Daoy (cell line): ENCODE measurements around the gene DNAH6. TPM values are rescaled to one million over a fixed set of nuclear protein-coding genes. Genes with fewer than 3 reads are reported as not detected.
"Not testable (repeated sequence)": the region's sequence is repeated elsewhere in the genome, so short reads cannot be mapped to it uniquely, and the experiment has no call there.

ENCODE experiments used
- DNase-seq: peaks from one replicate; pipeline ENCODE4 v3.0.0-alpha.2; 2015; ENCODE audit warnings: low read depth
- total RNA-seq: library from RNA; depleted of rRNA; stranded (reverse); fragments of >200 nt; shearing (Covaris generic); gene quantifications from 2 replicates; pipeline ENCODE4 v1.2.3, GENCODE V29; 2014; rRNA removed

The DNAH6 gene
- total RNA-seq, 1 experiment from 2014 or later = 2.9 TPM

DNA sequence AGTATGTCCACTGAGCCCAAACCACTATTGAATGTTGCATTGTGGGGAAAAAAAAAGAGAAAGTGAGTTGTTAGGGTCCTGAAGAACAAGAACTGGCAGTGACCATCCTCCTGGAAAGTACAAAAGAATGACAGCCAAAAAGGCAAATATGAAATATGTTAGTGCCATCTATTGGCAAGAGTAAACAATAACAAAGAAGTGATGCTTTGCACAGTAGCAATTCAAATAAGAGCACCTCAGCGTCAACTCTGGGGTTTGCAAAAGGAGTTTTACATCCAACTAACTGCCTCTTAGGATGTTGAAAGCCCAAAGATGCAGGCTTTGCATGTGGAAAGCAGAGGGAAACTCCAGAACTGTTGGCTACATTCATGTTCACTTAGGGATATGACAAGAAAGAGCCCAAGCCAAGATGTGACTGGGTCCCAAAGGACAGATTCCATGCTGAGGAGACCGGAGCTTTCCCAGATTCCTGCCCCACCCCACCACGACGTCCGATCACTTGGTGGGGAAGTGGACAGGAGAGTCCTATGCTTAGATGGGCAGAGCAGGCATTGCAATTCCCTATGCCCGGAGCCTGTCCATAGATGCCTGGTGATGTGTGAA lies 349.0 kb downstream of the DNAH6 start:
- no peak for DNase-seq

DNA sequence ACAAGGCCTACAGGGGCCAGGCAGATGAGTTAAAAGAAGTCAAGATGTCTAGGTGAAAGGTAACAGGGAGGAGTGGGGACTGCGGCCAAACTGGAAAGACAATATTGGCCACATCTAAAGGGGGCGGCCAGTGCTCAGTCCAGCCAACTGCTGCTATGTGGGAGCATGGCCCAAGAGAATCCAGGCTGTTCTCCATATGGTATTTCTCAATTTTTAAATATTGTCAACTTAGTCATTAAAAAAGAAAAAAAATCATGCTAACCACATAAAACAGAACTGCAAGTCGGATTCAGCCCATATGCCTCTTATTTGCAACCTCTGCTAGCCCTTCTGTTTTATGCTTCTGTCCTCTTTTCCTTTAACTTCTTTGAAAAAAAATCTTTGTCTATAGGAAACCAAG lies 349.8 kb downstream of the DNAH6 start:
- DNase-seq = no peak

DNA sequence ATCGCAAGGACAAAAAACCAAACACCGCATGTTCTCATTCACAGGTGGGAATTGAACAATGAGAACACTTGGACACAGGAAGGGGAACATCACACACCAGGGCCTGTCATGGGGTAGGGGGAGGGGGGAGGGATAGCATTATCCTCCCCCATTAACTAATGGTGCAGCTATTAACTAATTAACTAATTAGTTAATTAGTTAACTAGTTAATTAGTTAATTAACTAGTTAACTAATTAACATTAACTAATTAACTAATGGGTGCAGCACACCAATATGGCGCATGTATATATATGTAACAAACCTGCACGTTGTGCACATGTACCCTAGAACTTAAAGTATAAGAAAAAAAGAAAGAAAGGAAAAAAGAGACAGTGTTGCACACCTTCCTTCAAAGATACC lies 352.0 kb downstream of the DNAH6 start:
- DNase-seq = not testable (repeated sequence)

Other genes with a start within 250 kb of the DNAH6 start
- 69.1 and 77.0 TPM in 2 replicates for gene SUCLG1, start 57.2 kb upstream of the DNAH6 start, total RNA-seq